ENCODE results near the gene ELFN1.

Gene ELFN1

DNA sequence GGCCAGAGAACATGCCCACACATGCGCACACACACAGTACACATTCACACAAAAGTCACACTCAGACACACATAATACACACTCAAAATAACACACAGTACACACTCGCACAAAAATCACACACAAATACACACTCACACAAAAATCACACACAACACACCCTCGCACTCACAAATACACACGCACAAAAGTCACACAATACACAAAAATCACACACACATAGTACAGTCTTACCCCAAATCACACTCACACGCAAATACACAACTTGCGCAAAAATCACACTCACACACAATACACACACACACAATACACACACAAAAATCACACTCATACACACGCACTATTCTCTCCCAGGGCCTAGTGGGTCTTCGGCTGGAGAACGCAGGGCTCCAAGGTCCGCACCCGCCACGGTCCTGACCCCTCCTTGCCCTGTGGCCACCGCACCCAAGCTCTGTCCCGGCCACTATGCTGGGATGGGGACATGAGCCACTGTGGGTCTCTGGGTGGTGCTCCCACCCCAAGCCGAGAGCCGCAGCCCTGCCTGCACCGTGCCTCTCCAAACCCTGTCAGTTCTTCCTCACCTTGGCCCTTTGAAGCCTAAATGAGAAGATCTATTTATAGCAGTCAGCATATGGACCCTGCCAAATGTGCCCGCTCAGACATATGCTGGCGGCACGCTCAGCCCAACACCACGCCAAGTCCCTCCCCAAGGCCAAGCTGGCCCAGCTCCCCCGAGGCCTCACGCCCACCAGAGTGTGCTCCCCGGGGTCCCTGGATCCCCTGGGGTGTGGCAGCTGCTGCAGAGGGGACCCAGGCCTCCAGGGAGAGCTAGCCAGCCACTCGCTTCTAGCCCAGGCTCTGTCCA lies 55.9 kb downstream of the ELFN1 start:
- TF ChIP-seq, protein P1, sequence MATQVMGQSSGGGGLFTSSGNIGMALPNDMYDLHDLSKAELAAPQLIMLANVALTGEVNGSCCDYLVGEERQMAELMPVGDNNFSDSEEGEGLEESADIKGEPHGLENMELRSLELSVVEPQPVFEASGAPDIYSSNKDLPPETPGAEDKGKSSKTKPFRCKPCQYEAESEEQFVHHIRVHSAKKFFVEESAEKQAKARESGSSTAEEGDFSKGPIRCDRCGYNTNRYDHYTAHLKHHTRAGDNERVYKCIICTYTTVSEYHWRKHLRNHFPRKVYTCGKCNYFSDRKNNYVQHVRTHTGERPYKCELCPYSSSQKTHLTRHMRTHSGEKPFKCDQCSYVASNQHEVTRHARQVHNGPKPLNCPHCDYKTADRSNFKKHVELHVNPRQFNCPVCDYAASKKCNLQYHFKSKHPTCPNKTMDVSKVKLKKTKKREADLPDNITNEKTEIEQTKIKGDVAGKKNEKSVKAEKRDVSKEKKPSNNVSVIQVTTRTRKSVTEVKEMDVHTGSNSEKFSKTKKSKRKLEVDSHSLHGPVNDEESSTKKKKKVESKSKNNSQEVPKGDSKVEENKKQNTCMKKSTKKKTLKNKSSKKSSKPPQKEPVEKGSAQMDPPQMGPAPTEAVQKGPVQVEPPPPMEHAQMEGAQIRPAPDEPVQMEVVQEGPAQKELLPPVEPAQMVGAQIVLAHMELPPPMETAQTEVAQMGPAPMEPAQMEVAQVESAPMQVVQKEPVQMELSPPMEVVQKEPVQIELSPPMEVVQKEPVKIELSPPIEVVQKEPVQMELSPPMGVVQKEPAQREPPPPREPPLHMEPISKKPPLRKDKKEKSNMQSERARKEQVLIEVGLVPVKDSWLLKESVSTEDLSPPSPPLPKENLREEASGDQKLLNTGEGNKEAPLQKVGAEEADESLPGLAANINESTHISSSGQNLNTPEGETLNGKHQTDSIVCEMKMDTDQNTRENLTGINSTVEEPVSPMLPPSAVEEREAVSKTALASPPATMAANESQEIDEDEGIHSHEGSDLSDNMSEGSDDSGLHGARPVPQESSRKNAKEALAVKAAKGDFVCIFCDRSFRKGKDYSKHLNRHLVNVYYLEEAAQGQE (IDR thresholded peaks at IDR 0.05; ENCODE audit: insufficient replicate concordance, low read depth): no peak
- TF ChIP-seq POLR2AphosphoS5 (IDR thresholded peaks at IDR 0.05; ENCODE audit: low read depth): no peak
- TF ChIP-seq SPI1 (IDR thresholded peaks at IDR 0.05; ENCODE audit: borderline replicate concordance, low read depth): no peak
- TF ChIP-seq, protein P2, sequence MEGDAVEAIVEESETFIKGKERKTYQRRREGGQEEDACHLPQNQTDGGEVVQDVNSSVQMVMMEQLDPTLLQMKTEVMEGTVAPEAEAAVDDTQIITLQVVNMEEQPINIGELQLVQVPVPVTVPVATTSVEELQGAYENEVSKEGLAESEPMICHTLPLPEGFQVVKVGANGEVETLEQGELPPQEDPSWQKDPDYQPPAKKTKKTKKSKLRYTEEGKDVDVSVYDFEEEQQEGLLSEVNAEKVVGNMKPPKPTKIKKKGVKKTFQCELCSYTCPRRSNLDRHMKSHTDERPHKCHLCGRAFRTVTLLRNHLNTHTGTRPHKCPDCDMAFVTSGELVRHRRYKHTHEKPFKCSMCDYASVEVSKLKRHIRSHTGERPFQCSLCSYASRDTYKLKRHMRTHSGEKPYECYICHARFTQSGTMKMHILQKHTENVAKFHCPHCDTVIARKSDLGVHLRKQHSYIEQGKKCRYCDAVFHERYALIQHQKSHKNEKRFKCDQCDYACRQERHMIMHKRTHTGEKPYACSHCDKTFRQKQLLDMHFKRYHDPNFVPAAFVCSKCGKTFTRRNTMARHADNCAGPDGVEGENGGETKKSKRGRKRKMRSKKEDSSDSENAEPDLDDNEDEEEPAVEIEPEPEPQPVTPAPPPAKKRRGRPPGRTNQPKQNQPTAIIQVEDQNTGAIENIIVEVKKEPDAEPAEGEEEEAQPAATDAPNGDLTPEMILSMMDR (IDR thresholded peaks at IDR 0.05; ENCODE audit: insufficient read depth, low read length): no peak
- TF ChIP-seq GABPA (IDR thresholded peaks at IDR 0.05; ENCODE audit: low read depth): no peak
- no peak overlapping the region for H3K27ac ChIP-seq (replicated peaks)
- no peaks in the 10 kb centered on the region for H3K27me3 ChIP-seq (ENCODE audit: insufficient read depth, poor library complexity, severe bottlenecking)
- DNase-seq (ENCODE audit: low read depth in 1 of 2, low spot score in 1 of 2): no peak
- no peak overlapping the region for H3K4me3 ChIP-seq (replicated peaks; ENCODE audit: insufficient read depth, low read length)

DNA sequence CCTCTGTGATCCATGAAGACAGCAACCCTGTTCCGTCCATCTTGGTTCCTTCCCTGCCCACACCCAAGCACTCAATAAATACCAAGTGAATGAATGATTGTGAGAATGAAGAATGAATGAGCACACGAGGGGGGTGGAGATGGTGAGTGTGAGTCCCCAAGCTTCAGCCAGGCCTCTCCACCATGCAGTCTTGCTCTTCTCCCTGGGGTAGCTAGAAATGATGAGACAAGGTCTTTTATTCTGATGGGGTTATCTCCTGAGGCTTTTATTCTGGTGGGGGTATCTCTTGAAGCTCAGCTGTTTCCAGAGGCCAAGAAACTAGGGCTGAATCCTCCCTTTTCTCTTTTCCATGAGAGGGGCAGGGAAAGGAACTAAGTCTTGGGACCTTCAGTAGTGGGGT lies 57.0 kb downstream of the ELFN1 start:
- TF ChIP-seq, protein P2 (IDR thresholded peaks at IDR 0.05; ENCODE audit: insufficient read depth, low read length): no peak
- TF ChIP-seq POLR2AphosphoS5 (IDR thresholded peaks at IDR 0.05; ENCODE audit: low read depth) (no peak), GABPA (IDR thresholded peaks at IDR 0.05; ENCODE audit: low read depth) (no peak), SPI1 (IDR thresholded peaks at IDR 0.05; ENCODE audit: borderline replicate concordance, low read depth) (no peak)
- TF ChIP-seq, protein P1 (IDR thresholded peaks at IDR 0.05; ENCODE audit: insufficient replicate concordance, low read depth): no peak
- Histone ChIP-seq H3K27ac (replicated peaks) (no peak overlapping the region), H3K4me3 (replicated peaks; ENCODE audit: insufficient read depth, low read length) (no peak overlapping the region), H3K27me3 (ENCODE audit: insufficient read depth, poor library complexity, severe bottlenecking) (no peaks in the 10 kb centered on the region)
- no peak for DNase-seq (ENCODE audit: low read depth in 1 of 2, low spot score in 1 of 2)

DNA sequence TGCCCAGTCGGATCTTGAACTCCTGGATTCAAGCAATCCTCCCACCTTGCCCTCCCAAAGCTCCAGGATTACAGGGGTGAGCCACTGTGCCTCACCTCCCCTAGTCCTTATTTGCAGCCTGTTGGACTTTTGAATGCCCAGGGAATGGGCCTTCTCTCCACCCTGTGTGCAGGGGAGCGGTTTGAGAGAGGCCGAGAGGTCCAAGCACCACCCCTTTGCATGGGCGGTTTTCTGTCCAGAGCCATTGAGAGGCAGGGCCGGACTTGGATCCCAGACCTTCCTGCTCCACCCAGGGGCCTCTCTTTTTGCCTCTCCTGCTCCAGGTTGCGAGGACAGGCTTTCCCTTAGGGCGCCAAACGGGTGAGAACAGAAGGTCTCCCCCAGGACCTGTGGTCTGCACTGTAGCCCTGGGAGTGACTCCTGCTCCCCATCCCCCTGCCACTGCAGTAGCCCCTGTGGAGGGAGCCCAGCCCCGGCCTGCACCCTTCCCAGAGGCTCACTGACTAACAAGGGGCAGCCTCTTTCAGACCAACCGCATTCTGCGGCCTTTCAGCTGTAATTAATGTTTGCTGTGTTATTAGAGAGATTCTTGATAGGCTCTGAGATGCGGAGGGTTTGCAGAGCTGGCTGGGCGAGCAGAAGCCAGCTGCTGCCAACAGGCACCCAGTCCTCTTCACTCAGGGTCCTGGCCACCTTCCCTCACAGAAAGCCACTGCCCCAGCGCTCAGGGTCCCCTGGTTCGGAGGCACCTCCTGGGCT lies 57.9 kb downstream of the ELFN1 start:
- no peak for TF ChIP-seq GABPA (IDR thresholded peaks at IDR 0.05; ENCODE audit: low read depth)
- TF ChIP-seq, protein P1 (IDR thresholded peaks at IDR 0.05; ENCODE audit: insufficient replicate concordance, low read depth): no peak
- no peak overlapping the region for H3K27ac ChIP-seq (replicated peaks)
- no peak for DNase-seq (ENCODE audit: low read depth in 1 of 2, low spot score in 1 of 2)
- H3K27me3 ChIP-seq (ENCODE audit: insufficient read depth, poor library complexity, severe bottlenecking): no peaks in the 10 kb centered on the region
- H3K4me3 ChIP-seq (replicated peaks; ENCODE audit: insufficient read depth, low read length): no peak overlapping the region
